Naive thymus-derived CD8-positive, alpha-beta T cell (primary cell): Measurements from ENCODE around the gene HNRNPC. TPM values are rescaled to one million over a fixed set of nuclear protein-coding genes. Genes with fewer than 3 reads are reported as not detected.
"Not testable (repeated sequence)": the region's sequence is repeated elsewhere in the genome, so short reads cannot be mapped to it uniquely, and the experiment has no call there.

Experiments used
- ATAC-seq, 2 donors: fragments of 150-1000 bp; cut with Tn5 transposase in 1 of 2; sonication (Bioruptor Pico), chemical (Tn5 transposase) in 1 of 2; 1 replicate in 1 of 2; 2 replicates in 1 of 2; pipeline ENCODE4 v1.10.0; 2021; ENCODE audit warnings: mild to moderate bottlenecking in 2 of 2, moderate library complexity in 2 of 2
- POLR2A ChIA-PET: fragments of 350-600 bp; sonication (Branson Sonifier 250); formaldehyde crosslinking; loops from one replicate; lab custom pipeline; 2021; ENCODE audit warnings: antibody characterized with exemption; lab: Charles Lee
- DNase-seq, 10 donors: peaks; one replicate each; pipeline versions ENCODE4 v3.0.0 to v3.0.0-alpha.2; 2020 to 2022
- H3K27ac Mint-ChIP-seq, 10 donors: one replicate each; pipeline ENCODE4 v1.8.0; 2020 to 2022; ENCODE audit warnings: mild to moderate bottlenecking in 10 of 10, mixed read lengths in 10 of 10, moderate library complexity in 4 of 10, inconsistent platforms in 1 of 10
- H3K27me3 Mint-ChIP-seq, 5 donors: one replicate each; pipeline ENCODE4 v1.8.0; 2021 to 2022; ENCODE audit warnings: mixed read lengths in 5 of 5
- H3K36me3 Mint-ChIP-seq, 3 donors: one replicate each; pipeline ENCODE4 v1.8.0; 2020 to 2022; ENCODE audit warnings: mixed read lengths in 3 of 3, mild to moderate bottlenecking in 2 of 3, inconsistent platforms in 1 of 3
- H3K4me1 Mint-ChIP-seq, 4 donors: one replicate each; pipeline ENCODE4 v1.8.0; 2021 to 2022; ENCODE audit warnings: mixed read lengths in 4 of 4
- H3K4me3 Mint-ChIP-seq, 10 donors: one replicate each; pipeline ENCODE4 v1.8.0; 2020 to 2022; ENCODE audit warnings: mild to moderate bottlenecking in 10 of 10, mixed read lengths in 10 of 10, moderate library complexity in 6 of 10, inconsistent platforms in 1 of 10
- H3K9me3 Mint-ChIP-seq, 9 donors: one replicate each; pipeline ENCODE4 v1.8.0; 2020 to 2022; ENCODE audit warnings: mixed read lengths in 9 of 9, mild to moderate bottlenecking in 3 of 9, inconsistent platforms in 1 of 9, moderate library complexity in 1 of 9
- polyA plus RNA-seq, 3 donors: library from polyadenylated mRNA; unstranded; fragments of 300-500 nt; fragmentation: Illumina TruSeq; gene quantifications; one replicate each; pipeline ENCODE4 v1.2.3, GENCODE V29; 2021
- total RNA-seq, 8 experiments: library from RNA in 2 of 8; stranded (reverse) in 2 of 8; gene quantifications; one replicate each; pipeline ENCODE4 v1.2.3 and lab custom pipeline; 2021 to 2026

Gene HNRNPC
- total RNA-seq (100 to 1,000 TPM; 569 to 584 TPM), polyA plus RNA-seq (100 to 1,000 TPM; 795 to 893 (median 875) TPM), total RNA-seq (lab: John Stamatoyannopoulos, UW) (561 to 1,273 (median 604) reads per million in 6 experiments)

- peaks cover 16 to 45% (median 39%) of the 10 kb centered on the region in 4 donors for H3K4me1 Mint-ChIP-seq
- H3K4me3 Mint-ChIP-seq: peak within 1 kb of the TSS; percentile 90 to 100 (median 100)
- H3K36me3 Mint-ChIP-seq: peaks cover 9 to 40% (median 23%) of the 10 kb centered on the region in 3 donors
- peak; percentile 86 to 91 for ATAC-seq
- H3K27me3 Mint-ChIP-seq: peaks cover 0 to 3% (median 0%) of the 10 kb centered on the region in 5 donors
- peak within 1 kb of the TSS; percentile 96 to 100 (median 100) for H3K27ac Mint-ChIP-seq
- POLR2A ChIA-PET: interaction anchor here (0.5 to 1.3 kb wide), 10 partner anchors 12 to 1244 kb away, joined by 3 to 7 read pairs (median 4); partner anchors contain the start of gene SUPT16H
- H3K9me3 Mint-ChIP-seq: no peaks in the 10 kb centered on the region
- DNase-seq: peak; percentile 99 to 100 (median 100)
These were observed at the start of gene HNRNPC for GRCh38 chr14:21269252-21270046. HNRNPC (minus strand) TSS chr14:21269442; CDS start chr14:21234193, 35,249 bp downstream.

GRCh38 chr14:21317398-21317797 is 48.2 kb upstream of the HNRNPC start:
- no peak for ATAC-seq
- Mint-ChIP-seq H3K36me3 (no peaks in the 10 kb centered on the region), H3K9me3 (no peaks in the 10 kb centered on the region), H3K4me1 (peaks cover 7 to 14% (median 8%) of the 10 kb centered on the region in 4 donors), H3K4me3 (no peak overlapping the region), H3K27ac (no peak overlapping the region), H3K27me3 (peaks cover 0 to 2% (median 0%) of the 10 kb centered on the region in 5 donors)
- POLR2A ChIA-PET: no interaction called here
- no peak for DNase-seq

- POLR2A ChIA-PET: no interaction called here
- DNase-seq (no peak), ATAC-seq (no peak)
- no peak overlapping the region for H3K4me3 Mint-ChIP-seq
- no peaks in the 10 kb centered on the region for H3K27me3 Mint-ChIP-seq
- no peaks in the 10 kb centered on the region for H3K9me3 Mint-ChIP-seq
- no peaks in the 10 kb centered on the region for H3K36me3 Mint-ChIP-seq
- H3K27ac Mint-ChIP-seq: no peak overlapping the region
- peaks cover 3 to 15% (median 9%) of the 10 kb centered on the region in 4 donors for H3K4me1 Mint-ChIP-seq
These were observed 44.3 kb upstream of the HNRNPC start for GRCh38 chr14:21313512-21313911.

- no peaks in the 10 kb centered on the region for H3K36me3 Mint-ChIP-seq
- H3K4me3 Mint-ChIP-seq: no peak overlapping the region
- H3K27me3 Mint-ChIP-seq: no peaks in the 10 kb centered on the region
- ATAC-seq (no peak), DNase-seq (no peak)
- H3K27ac Mint-ChIP-seq: no peak overlapping the region
- POLR2A ChIA-PET: interaction anchor here (0.6 kb wide), 1 partner anchor 13 kb away, joined by 3 read pairs; no protein-coding TSS in a partner anchor
- H3K4me1 Mint-ChIP-seq: peaks cover 7 to 24% (median 19%) of the 10 kb centered on the region in 4 donors
- H3K9me3 Mint-ChIP-seq: no peaks in the 10 kb centered on the region
These were observed 42.4 kb upstream of the HNRNPC start for GRCh38 chr14:21311614-21312013.

- H3K9me3 Mint-ChIP-seq: no peaks in the 10 kb centered on the region
- ATAC-seq (no peak), DNase-seq (no peak)
- no peaks in the 10 kb centered on the region for H3K36me3 Mint-ChIP-seq
- no peak overlapping the region for H3K4me3 Mint-ChIP-seq
- H3K27me3 Mint-ChIP-seq: no peaks in the 10 kb centered on the region
- H3K27ac Mint-ChIP-seq: no peak overlapping the region
- peaks cover 7 to 24% (median 19%) of the 10 kb centered on the region in 4 donors for H3K4me1 Mint-ChIP-seq
- POLR2A ChIA-PET: interaction anchor here (0.6 kb wide), 1 partner anchor 206 kb away, joined by 3 read pairs; no protein-coding TSS in a partner anchor
These were observed 40.7 kb upstream of the HNRNPC start for GRCh38 chr14:21309956-21310355.

- Mint-ChIP-seq H3K4me3 (peak overlapping the region; percentile 80 to 92 (median 86)), H3K36me3 (no peaks in the 10 kb centered on the region), H3K9me3 (no peaks in the 10 kb centered on the region), H3K27ac (peak overlapping the region; percentile 78 to 94 (median 88)), H3K27me3 (no peaks in the 10 kb centered on the region), H3K4me1 (peaks cover 7 to 24% (median 19%) of the 10 kb centered on the region in 4 donors)
- DNase-seq (no peak), ATAC-seq (no peak)
- POLR2A ChIA-PET: interaction anchor here (0.6 to 1.2 kb wide), 2 partner anchors 48 to 202 kb away, joined by 7 to 8 read pairs; partner anchors contain the start of gene METTL3
These were observed 40.0 kb upstream of the HNRNPC start for GRCh38 chr14:21309238-21309636.

- peak; percentile 90 to 92 for ATAC-seq
- peak overlapping the region; percentile 80 to 92 (median 86) for H3K4me3 Mint-ChIP-seq
- POLR2A ChIA-PET: interaction anchor here (0.6 to 1.2 kb wide), 3 partner anchors 48 to 203 kb away, joined by 3 to 8 read pairs (median 7); partner anchors contain the start of gene METTL3
These were observed 39.4 kb upstream of the HNRNPC start for GRCh38 chr14:21308479-21309237.

GRCh38 chr14:21308132-21308478 is 38.9 kb upstream of the HNRNPC start:
- H3K4me3 Mint-ChIP-seq: peak overlapping the region; percentile 80 to 92 (median 86)
- H3K4me1 Mint-ChIP-seq: peaks cover 7 to 24% (median 19%) of the 10 kb centered on the region in 4 donors
- H3K36me3 Mint-ChIP-seq: no peaks in the 10 kb centered on the region
- no peaks in the 10 kb centered on the region for H3K9me3 Mint-ChIP-seq
- no peak for ATAC-seq
- H3K27ac Mint-ChIP-seq: peak overlapping the region in 9 of 10 donors; percentile 78 to 94 (median 89)
- POLR2A ChIA-PET: interaction anchor here (0.7 to 1.2 kb wide), 2 partner anchors 129 to 203 kb away, joined by 3 to 7 read pairs; partner anchors contain the start of gene METTL3
- peaks cover 0 to 2% (median 0%) of the 10 kb centered on the region in 5 donors for H3K27me3 Mint-ChIP-seq
- no peak for DNase-seq

More at GRCh38 chr14:21308479-21309237, 39.4 kb upstream of the HNRNPC start:
- H3K9me3 Mint-ChIP-seq: no peaks in the 10 kb centered on the region
- H3K36me3 Mint-ChIP-seq: no peaks in the 10 kb centered on the region
- H3K4me1 Mint-ChIP-seq: peaks cover 7 to 24% (median 19%) of the 10 kb centered on the region in 4 donors
- DNase-seq: peak; percentile 36 to 89 (median 76)
- no peaks in the 10 kb centered on the region for H3K27me3 Mint-ChIP-seq
- H3K27ac Mint-ChIP-seq: peak overlapping the region; percentile 78 to 94 (median 88)

- peak in 1 of 10 donors; percentile 9 for DNase-seq
- no peaks in the 10 kb centered on the region for H3K36me3 Mint-ChIP-seq
- H3K27me3 Mint-ChIP-seq: peaks cover 0 to 2% (median 0%) of the 10 kb centered on the region in 5 donors
- peaks cover 7 to 24% (median 19%) of the 10 kb centered on the region in 4 donors for H3K4me1 Mint-ChIP-seq
- peak overlapping the region in 6 of 10 donors; percentile 3 to 94 (median 84) for H3K27ac Mint-ChIP-seq
- no peaks in the 10 kb centered on the region for H3K9me3 Mint-ChIP-seq
- POLR2A ChIA-PET: interaction anchor here (0.7 kb wide), 1 partner anchor 130 kb away, joined by 3 read pairs; no protein-coding TSS in a partner anchor
- H3K4me3 Mint-ChIP-seq: peak overlapping the region in 5 of 10 donors; percentile 17 to 87 (median 85)
- ATAC-seq: no peak
These were observed 38.4 kb upstream of the HNRNPC start for GRCh38 chr14:21307637-21308036.

GRCh38 chr14:21302836-21303140 is 33.5 kb upstream of the HNRNPC start:
- ATAC-seq, H3K36me3 Mint-ChIP-seq, H3K4me3 Mint-ChIP-seq, POLR2A ChIA-PET, H3K27ac Mint-ChIP-seq, H3K9me3 Mint-ChIP-seq, DNase-seq: not testable (repeated sequence)
- Mint-ChIP-seq H3K4me1 (peaks cover 0 to 11% (median 8%) of the 10 kb centered on the region in 4 donors), H3K27me3 (peaks cover under 1 to 16% (median 5%) of the 10 kb centered on the region in 5 donors)

- no peak for DNase-seq
- POLR2A ChIA-PET: no interaction called here
These were observed 33.0 kb upstream of the HNRNPC start for GRCh38 chr14:21302013-21302835.

More at GRCh38 chr14:21302013-21302835, 33.0 kb upstream of the HNRNPC start:
- no peaks in the 10 kb centered on the region for H3K9me3 Mint-ChIP-seq
- no peak for ATAC-seq
- H3K36me3 Mint-ChIP-seq: no peaks in the 10 kb centered on the region
- peaks cover 0 to 9% (median 5%) of the 10 kb centered on the region in 4 donors for H3K4me1 Mint-ChIP-seq
- peaks cover 1 to 19% (median 8%) of the 10 kb centered on the region in 5 donors for H3K27me3 Mint-ChIP-seq
- no peak overlapping the region for H3K27ac Mint-ChIP-seq
- H3K4me3 Mint-ChIP-seq: peak overlapping the region in 1 of 10 donors; percentile 8
